ENCODE data around the gene FGD1.

GRCh38 chrX:54447461-54447860 lies 48.6 kb downstream of the FGD1 start:
- TF ChIP-seq POLR2A (IDR thresholded peaks at IDR 0.05) (no peak), CTCF (IDR thresholded peaks at IDR 0.05 in 8 of 11, conservative IDR thresholded peaks at IDR 0.05 in 3 of 11) (no peak)

Data from spleen (tissue), 7 donors.